HG02938 (cell line): Measurements from ENCODE around the gene ISOC1.
A peak's percentile ranks its signal among the peaks of the same experiment; 100 is the strongest.

Experiments used
- ATAC-seq: cut with Tn5 transposase; IDR thresholded peaks from one replicate; pipeline ENCODE4 v1.9.1; 2021; ENCODE audit warnings: mild to moderate bottlenecking, moderate library complexity; ENCODE audit not compliant: unreplicated experiment

Gene ISOC1

GRCh38 chr5:129124608-129125007 lies 30.1 kb downstream of the ISOC1 start:
- ATAC-seq, result no peak

- peak; percentile 77 for ATAC-seq
Observed at GRCh38 chr5:129125819-129126218, 31.3 kb downstream of the ISOC1 start.

GRCh38 chr5:129133553-129133952 lies 39.0 kb downstream of the ISOC1 start:
- ATAC-seq, result no peak

- peak; percentile 54 for ATAC-seq
Observed at GRCh38 chr5:129135633-129136032, 41.1 kb downstream of the ISOC1 start.

GRCh38 chr5:129137637-129138036 lies 43.1 kb downstream of the ISOC1 start:
- ATAC-seq, result no peak

- no peak for ATAC-seq
Observed at GRCh38 chr5:129141078-129141477, 46.5 kb downstream of the ISOC1 start.

GRCh38 chr5:129141696-129142095 lies 47.1 kb downstream of the ISOC1 start:
- ATAC-seq, result no peak

GRCh38 chr5:129155876-129156275 lies 61.3 kb downstream of the ISOC1 start:
- no peak for ATAC-seq

- ATAC-seq, result no peak
Observed at GRCh38 chr5:129161830-129162229, 67.3 kb downstream of the ISOC1 start.
